Measurements from ENCODE around the gene DNAJC24.
A peak's percentile ranks its signal among the peaks of the same experiment; 100 is the strongest.
"Not testable (repeated sequence)": the region's sequence is repeated elsewhere in the genome, so short reads cannot be mapped to it uniquely, and the experiment has no call there.

DNAJC24 gene

DNA sequence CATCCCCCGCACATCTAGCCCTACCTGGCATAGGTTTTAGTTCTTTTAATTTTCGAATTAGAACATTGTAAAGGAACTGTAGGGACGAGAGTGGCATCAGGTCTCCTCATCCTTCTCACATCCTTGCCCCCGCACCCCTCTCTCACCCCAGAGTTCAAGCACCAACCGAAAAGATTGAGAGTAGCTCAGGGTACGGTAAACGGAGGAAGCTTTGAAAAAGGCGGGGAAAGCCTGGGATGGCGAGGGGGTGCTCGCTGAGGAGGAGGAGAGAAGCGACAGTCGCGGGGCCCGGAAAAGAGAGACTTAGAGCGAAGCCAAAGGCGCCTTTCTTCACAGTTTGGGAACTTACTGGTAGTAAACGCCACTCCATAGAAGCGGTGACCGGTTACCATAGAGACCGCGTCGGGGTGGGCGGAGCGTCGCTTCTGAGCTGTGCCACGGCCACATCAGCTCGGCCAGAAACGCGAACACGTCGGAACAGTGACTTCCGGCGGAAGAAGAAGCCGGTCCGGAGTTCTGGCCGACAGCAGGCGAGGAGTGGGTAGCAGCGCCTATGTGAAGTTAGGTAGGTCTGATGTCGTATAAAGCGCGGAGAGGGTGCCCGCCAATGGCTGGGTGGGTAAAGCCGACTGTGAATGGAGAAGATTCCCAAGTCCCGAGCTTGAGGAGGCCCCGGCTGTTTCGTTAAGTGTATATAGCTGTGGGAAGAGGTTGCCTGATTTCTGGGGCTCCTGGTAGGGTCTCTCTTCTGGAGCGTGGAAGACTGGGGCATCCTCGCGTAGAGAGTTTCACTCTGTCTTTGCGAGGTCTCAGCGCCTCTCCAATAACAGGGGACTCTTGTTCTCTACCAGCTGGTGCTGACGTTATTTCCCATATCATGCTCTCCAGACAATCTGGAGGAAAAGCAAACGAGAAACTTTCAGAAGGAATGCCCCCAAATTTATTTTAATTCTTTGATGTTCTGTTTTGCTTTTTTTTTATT lies at the start of gene DNAJC24, which contains the start of gene DCDC1:
Gene DNAJC24 (plus strand): TSS at position 513 of the 982 bp plus-strand sequence. CDS start 889 bp downstream, outside the sequence.
Gene DCDC1 (minus strand): TSS at position 392 of the 982 bp plus-strand sequence. CDS start 41,459 bp downstream, outside the sequence.
- DNase-seq (ENCODE audit: low read depth): peak; percentile 91

GRCh38 chr11:31321494-31321893 lies 48.2 kb upstream of the DNAJC24 start:
- not testable (repeated sequence) for DNase-seq (ENCODE audit: low read depth)

DNA sequence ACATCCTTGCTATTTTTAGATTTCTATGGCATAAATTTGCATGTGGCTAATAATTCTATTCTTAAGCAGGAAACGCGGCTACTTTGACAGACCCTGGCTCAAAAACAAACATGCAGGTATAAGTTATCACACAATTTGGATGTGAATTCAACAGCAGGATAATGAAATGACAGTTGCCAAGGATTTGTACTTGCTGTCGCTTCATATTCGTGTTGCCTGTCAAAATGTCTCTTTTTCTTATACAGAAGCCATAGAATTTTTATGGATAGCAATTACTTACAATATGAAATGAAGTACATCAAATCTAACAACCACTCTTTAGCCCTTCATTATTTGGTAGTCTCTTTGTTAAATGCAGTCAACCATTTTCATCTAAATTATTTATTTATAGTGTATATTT lies 46.5 kb upstream of the DNAJC24 start:
- no peak for DNase-seq (ENCODE audit: low read depth)

GRCh38 chr11:31325160-31325559 lies 44.5 kb upstream of the DNAJC24 start:
- peak; percentile 85 for DNase-seq (ENCODE audit: low read depth)

GRCh38 chr11:31326470-31327148 lies 43.1 kb upstream of the DNAJC24 start:
- DNase-seq (ENCODE audit: low read depth): no peak

DNA sequence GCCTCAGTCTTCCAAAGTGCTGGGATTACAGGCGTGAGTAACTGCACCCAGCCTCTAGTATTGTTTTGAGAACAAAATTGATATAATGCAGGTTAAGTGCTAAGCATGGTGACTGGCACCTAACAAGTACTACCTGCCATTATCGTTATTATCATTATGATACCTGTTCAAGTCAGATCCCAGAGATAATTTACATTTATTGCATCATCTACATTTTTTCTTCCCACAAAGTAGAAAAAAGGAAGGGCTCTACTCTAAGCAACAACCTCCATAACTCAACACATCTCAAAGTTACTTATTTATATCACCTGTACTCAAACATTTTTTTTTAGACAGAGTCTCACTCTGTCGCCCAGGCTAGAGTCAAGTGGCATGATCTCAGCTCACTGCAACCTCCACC lies 42.2 kb upstream of the DNAJC24 start:
- no peak for DNase-seq (ENCODE audit: low read depth)

- no peak for DNase-seq (ENCODE audit: low read depth)
Measured at GRCh38 chr11:31328697-31329096, 41.0 kb upstream of the DNAJC24 start.

DNA sequence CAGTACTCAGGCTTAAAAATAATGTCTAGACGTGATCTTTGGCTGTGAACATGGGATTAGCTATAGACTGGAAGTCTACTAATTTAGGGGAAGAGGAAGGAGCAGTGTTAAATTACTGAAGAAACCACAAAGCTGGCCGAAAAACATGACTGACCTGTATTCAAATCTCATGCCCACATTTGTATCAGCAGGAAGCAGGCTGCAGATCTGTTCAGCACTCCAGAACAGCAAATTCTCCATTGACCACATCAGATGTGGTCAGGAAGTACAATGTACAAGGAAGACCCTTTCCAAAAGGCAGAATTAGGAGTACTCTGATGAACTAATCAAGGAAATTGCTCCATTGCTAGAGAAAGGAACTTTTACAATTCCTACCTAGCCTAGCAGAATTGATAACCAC lies 31.9 kb upstream of the DNAJC24 start:
- no peak for DNase-seq (ENCODE audit: low read depth)

DNA sequence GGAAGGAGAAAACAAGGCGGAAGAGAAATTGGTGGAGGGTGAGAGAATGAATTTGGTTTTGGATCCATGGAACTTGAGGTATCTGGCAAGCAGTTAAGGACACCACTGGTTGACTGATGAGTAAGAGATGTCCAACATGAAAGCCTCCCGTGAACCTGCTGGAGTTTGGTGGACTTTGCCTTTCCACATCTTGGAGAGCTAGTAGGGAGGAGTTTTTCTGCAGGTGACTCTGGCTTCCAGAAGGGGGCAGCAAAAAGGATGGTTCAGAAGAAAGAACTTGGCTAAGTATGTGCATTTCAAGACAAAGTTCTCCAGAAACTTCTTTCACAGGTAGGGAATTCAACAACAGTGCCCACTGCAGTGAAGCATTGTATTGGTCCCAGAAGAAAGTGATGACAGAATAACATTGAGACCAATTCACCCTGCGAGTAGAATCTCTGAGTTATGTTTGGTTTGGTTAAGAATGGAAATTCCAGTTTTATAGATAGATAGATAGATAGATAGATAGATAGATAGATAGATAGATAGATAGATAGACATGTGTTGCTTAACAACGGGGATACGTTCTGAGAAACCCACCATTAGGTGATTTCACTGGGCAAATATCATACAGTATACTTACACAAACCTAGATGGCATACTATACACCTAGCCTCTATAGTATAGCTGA lies 28.6 kb upstream of the DNAJC24 start:
- peak; percentile 55 for DNase-seq (ENCODE audit: low read depth)

DNA sequence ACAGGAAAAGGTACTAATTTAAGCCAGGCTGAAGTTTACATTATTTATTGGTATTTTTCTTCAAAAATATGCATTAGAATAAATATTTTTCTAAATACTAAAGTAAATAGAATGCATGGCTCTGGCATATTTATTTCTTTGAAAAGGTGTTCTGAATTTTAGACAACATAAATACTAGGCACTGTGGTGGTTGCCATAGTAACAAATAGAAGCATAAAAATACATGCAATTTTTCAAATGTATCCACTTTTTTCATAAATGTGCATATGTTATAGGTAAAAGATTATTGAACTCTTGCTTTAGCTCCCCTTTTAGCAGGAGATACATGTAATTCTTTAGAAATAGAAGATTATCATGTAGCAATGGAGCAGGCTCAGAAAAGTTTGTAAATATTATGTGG lies 18.5 kb upstream of the DNAJC24 start:
- no peak for DNase-seq (ENCODE audit: low read depth)

- peak; percentile 2 for DNase-seq (ENCODE audit: low read depth)
Measured at GRCh38 chr11:31355131-31355530, 14.5 kb upstream of the DNAJC24 start.

- DNase-seq (ENCODE audit: low read depth): no peak
Measured at GRCh38 chr11:31355817-31356216, 13.8 kb upstream of the DNAJC24 start.

DNA sequence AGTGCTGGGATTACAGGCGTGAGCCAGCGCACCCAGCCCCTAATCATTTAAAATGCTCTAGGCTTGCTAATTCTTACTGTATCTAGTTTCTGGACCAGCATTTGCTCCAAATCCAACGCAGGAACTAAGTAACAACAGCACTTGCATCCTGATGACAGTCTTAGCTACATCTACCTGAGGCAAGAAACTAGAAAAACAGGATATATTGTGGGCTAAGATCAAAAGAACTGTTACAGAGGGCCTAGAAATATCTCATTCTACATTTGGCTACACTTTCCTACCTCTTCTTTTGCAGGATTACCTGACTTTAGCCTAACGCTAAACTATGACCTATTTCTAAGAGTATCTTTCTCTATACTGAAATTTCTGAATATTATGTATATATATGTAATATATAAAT lies 7.9 kb upstream of the DNAJC24 start:
- no peak for DNase-seq (ENCODE audit: low read depth)

- DNase-seq (ENCODE audit: low read depth): no peak
Measured at GRCh38 chr11:31366795-31367194, 2.9 kb upstream of the DNAJC24 start.

- DNase-seq (ENCODE audit: low read depth): no peak
Measured at GRCh38 chr11:31375879-31376278, 6.2 kb downstream of the DNAJC24 start.

DNA sequence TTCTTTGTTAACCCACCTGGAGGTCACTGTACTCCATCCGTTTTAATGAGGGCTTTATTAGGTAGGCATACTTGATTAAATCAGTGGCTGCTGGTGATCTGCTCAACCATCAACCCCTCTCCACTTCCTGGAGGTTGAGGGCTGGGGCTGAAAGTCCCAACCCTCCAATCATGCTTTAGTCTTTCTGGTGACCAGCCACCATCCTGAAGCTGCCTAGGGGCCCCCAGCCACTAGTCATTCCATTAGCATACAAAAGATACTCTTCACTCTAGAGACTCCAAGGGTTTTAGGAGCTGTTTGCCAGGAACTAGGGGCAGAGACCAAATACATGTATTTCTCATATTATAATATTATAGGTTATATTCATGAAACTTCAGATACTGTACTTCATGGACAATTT lies 13.5 kb downstream of the DNAJC24 start:
- DNase-seq (ENCODE audit: low read depth): no peak

- peak; percentile 34 for DNase-seq (ENCODE audit: low read depth)
Measured at GRCh38 chr11:31387379-31387778, 17.7 kb downstream of the DNAJC24 start.

GRCh38 chr11:31397239-31397834 lies 27.7 kb downstream of the DNAJC24 start:
- peak; percentile 21 for DNase-seq (ENCODE audit: low read depth)

DNA sequence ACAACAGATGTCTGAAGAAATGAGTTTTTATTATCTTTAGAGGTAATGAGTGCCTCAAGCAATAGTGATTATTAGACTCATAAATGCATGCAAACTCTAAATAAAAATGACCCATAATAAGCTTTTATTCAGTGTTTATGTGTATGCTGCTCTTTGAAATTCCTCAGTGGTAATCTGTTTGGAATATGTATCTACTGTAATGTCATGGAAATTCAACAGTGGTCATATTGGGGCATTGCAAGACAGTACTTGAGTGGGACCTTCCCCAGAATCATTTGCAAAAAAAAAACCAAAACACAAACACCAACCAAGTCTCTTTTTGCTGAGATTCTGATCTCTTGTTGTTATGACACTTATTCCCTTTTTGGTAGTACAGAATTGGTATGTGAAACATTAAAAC lies 35.0 kb downstream of the DNAJC24 start:
- DNase-seq (ENCODE audit: low read depth): no peak

DNA sequence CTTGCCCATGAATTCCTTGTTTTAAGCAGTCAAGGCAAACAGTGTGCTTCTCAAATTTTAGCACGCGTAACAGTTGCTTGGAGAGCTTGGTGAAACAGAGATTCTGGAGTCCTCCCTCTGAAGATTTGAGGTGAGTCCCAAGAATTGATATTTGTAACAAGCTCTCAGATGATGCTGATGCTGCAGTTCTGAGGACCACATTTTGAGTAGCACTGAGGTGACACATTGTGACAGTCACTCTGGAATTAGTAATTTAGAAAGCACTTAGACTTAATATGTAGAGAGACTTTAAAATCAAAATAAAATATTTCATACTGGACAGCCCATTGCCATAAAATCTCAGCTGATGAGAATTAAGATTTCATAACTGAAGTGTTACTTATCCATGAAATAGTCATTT lies 38.5 kb downstream of the DNAJC24 start:
- no peak for DNase-seq (ENCODE audit: low read depth)

DNA sequence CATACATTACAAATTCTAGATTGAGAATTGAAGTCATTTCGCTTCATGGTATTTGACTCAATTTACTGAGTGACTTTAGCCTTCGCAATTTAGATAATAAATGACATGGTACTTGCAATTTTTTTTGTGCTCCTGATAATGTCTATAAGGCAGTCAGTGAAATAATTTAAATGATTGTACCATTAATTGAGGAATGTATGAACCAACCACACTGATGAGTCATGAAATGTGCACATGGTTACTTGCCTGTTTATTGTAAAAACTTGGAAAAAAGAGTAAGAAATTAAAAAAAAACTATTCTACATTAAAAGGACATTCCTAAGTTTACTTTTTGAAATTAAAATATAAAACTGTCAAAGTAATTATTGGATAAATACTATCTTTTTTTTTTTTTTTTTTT lies 43.3 kb downstream of the DNAJC24 start:
- peak; percentile 75 for DNase-seq (ENCODE audit: low read depth)

DNA sequence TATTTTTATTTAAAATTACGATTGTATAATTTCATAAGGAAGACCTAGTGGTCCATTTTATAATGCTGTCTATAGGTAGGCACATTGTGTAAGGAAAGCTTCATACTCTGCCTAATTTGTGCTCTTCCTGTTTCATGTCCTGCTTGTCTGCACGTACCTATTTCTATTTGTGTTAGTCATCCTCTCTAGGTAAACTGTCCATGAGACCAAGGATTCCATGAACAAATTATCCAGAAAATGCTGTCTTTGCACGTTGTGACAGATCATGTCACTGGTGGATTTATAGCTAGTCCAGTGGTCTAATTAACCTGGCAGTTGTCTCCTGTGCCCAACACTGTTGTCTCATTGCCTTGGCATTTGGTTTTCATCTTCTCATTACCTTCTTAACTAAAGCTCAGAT lies 44.7 kb downstream of the DNAJC24 start:
- no peak for DNase-seq (ENCODE audit: low read depth)

Measured in iris pigment epithelial cell (primary cell).